ENCODE results near the gene ANKRD11.
"Not testable (repeated sequence)": the region's sequence is repeated elsewhere in the genome, so short reads cannot be mapped to it uniquely, and the experiment has no call there.

Gene ANKRD11

GRCh38 chr16:89257281-89257731 lies 233.1 kb downstream of the ANKRD11 start:
- no peak for DNase-seq (ENCODE audit: low read depth, low spot score)
- TF ChIP-seq CTCF (IDR thresholded peaks at IDR 0.05; ENCODE audit: low read depth, low read length), result peak; percentile 27
- peak overlapping the region; percentile 38 for H3K4me3 ChIP-seq (ENCODE audit: low read depth, low read length)
- in situ Hi-C loops (cut with HindIII; ENCODE audit: low sequenced_read_pairs), result no loop called here

- peak overlapping the region; percentile 38 for H3K4me3 ChIP-seq (ENCODE audit: low read depth, low read length)
- DNase-seq (ENCODE audit: low read depth, low spot score), result peak; percentile 46
- in situ Hi-C loops (cut with HindIII; ENCODE audit: low sequenced_read_pairs), result no loop called here
- no peak for TF ChIP-seq CTCF (IDR thresholded peaks at IDR 0.05; ENCODE audit: low read depth, low read length)
Observed at GRCh38 chr16:89256651-89257254, 233.6 kb downstream of the ANKRD11 start.

- TF ChIP-seq CTCF (IDR thresholded peaks at IDR 0.05; ENCODE audit: low read depth, low read length), result no peak
- in situ Hi-C loops (cut with HindIII; ENCODE audit: low sequenced_read_pairs), result no loop called here
- no peak for DNase-seq (ENCODE audit: low read depth, low spot score)
- H3K4me3 ChIP-seq (ENCODE audit: low read depth, low read length), result no peak overlapping the region
Observed at GRCh38 chr16:89253548-89254287, 236.6 kb downstream of the ANKRD11 start.

- DNase-seq (ENCODE audit: low read depth, low spot score), result no peak
- TF ChIP-seq CTCF (IDR thresholded peaks at IDR 0.05; ENCODE audit: low read depth, low read length), result no peak
- in situ Hi-C loops (cut with HindIII; ENCODE audit: low sequenced_read_pairs), result no loop called here
- H3K4me3 ChIP-seq (ENCODE audit: low read depth, low read length), result peak overlapping the region; percentile 38
Observed at GRCh38 chr16:89248196-89248982, 242.0 kb downstream of the ANKRD11 start.

- in situ Hi-C loops (cut with HindIII; ENCODE audit: low sequenced_read_pairs); DNase-seq (ENCODE audit: low read depth, low spot score): not testable (repeated sequence)
- H3K4me3 ChIP-seq (ENCODE audit: low read depth, low read length), result peak overlapping the region; percentile 38
Observed at GRCh38 chr16:89247734-89248075, 242.7 kb downstream of the ANKRD11 start.

- H3K4me3 ChIP-seq (ENCODE audit: low read depth, low read length), result peak overlapping the region; percentile 38
- DNase-seq (ENCODE audit: low read depth, low spot score), result peak; percentile 81
- in situ Hi-C loops (cut with HindIII; ENCODE audit: low sequenced_read_pairs), result no loop called here
- TF ChIP-seq CTCF (IDR thresholded peaks at IDR 0.05; ENCODE audit: low read depth, low read length), result no peak
Observed at GRCh38 chr16:89246903-89247733, 243.2 kb downstream of the ANKRD11 start.

All from astrocyte of the spinal cord (primary cell).